Measurements from ENCODE around the gene SOX11.
A peak's percentile ranks its signal among the peaks of the same experiment; 100 is the strongest.

Gene SOX11

GRCh38 chr2:5692561-5693286 lies 540 bp downstream of the SOX11 start:
- no peak for DNase-seq

- no peak for DNase-seq
Observed at GRCh38 chr2:5693287-5694201, 1.4 kb downstream of the SOX11 start.

- no peak for DNase-seq
Observed at GRCh38 chr2:5694306-5694705, 2.1 kb downstream of the SOX11 start.

- DNase-seq = no peak
Observed at GRCh38 chr2:5695654-5696403, 3.6 kb downstream of the SOX11 start.

GRCh38 chr2:5696404-5696944 lies 4.3 kb downstream of the SOX11 start:
- no peak for DNase-seq

GRCh38 chr2:5696945-5697521 lies 4.8 kb downstream of the SOX11 start:
- peak; percentile 74 for DNase-seq

GRCh38 chr2:5697562-5697961 lies 5.4 kb downstream of the SOX11 start:
- DNase-seq = no peak

- DNase-seq = no peak
Observed at GRCh38 chr2:5698134-5698533, 6.0 kb downstream of the SOX11 start.

- no peak for DNase-seq
Observed at GRCh38 chr2:5699963-5700362, 7.8 kb downstream of the SOX11 start.

- no peak for DNase-seq
Observed at GRCh38 chr2:5700551-5700950, 8.4 kb downstream of the SOX11 start.

- no peak for DNase-seq
Observed at GRCh38 chr2:5701266-5701665, 9.1 kb downstream of the SOX11 start.

- no peak for DNase-seq
Observed at GRCh38 chr2:5703166-5703565, 11.0 kb downstream of the SOX11 start.

- DNase-seq = no peak
Observed at GRCh38 chr2:5705490-5705889, 13.3 kb downstream of the SOX11 start.

GRCh38 chr2:5706717-5707455 lies 14.7 kb downstream of the SOX11 start:
- DNase-seq = no peak

GRCh38 chr2:5710615-5711014 lies 18.4 kb downstream of the SOX11 start:
- no peak for DNase-seq

- no peak for DNase-seq
Observed at GRCh38 chr2:5713101-5713500, 20.9 kb downstream of the SOX11 start.

- DNase-seq = no peak
Observed at GRCh38 chr2:5719629-5720334, 27.6 kb downstream of the SOX11 start.

GRCh38 chr2:5720426-5720825 lies 28.2 kb downstream of the SOX11 start:
- DNase-seq = no peak

GRCh38 chr2:5722236-5722635 lies 30.1 kb downstream of the SOX11 start:
- DNase-seq = no peak

- DNase-seq = no peak
Observed at GRCh38 chr2:5723791-5724735, 31.9 kb downstream of the SOX11 start.
